ENCODE data around the gene ZNF624. TPM values are rescaled to one million over a fixed set of nuclear protein-coding genes. Genes with fewer than 3 reads are reported as not detected.

ZNF624 gene
- polyA plus RNA-seq, 1 experiment: 0.90 TPM

DNA sequence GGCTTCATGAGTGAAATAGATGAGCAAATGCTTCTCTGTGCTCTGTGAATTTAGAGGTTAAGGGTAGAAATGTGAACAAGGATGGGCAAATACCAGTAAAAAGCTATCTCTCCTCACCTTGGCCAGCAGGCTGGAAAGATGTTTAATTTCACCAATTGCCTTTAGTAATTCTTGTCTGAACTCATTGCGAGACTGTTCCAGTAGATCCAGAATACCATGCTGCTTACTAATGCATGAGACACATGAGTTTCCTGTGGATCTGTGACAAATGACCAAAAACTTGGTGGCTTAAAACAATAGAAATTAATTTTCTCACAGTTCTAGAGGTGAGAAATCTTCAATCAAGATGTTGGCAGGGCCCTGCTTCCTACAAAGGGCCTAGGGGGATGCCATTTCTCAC, 9.3 kb upstream of the ZNF624 start:
- DNase-seq (ENCODE audit: low read depth): no peak

DNA sequence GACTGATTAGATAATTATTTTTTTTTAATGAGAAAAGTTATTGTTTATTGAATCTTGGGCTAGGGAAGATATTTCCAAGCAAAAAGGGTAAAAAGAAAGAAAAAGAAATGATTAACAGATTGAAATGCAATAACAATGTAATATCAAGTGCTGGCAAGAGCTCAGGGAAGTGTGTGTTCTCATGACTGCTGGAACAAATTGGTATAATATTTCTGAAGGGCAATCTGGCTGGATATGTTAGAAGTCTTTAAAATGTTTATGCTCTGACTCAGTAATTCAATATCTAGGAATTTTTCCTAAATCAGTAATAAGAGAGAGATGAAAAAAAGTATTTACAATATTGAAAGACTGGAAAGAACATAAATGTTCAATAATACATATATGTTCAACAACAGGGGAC, 7.6 kb upstream of the ZNF624 start:
- Histone ChIP-seq H3K4me3 (ENCODE audit: low read depth, low read length) (no peak overlapping the region), H3K36me3 (ENCODE audit: control insufficient read depth, insufficient read depth, low read length) (no peaks in the 10 kb centered on the region), H3K27me3 (ENCODE audit: control insufficient read depth, insufficient read depth, low read length) (peaks cover 5% of the 10 kb centered on the region)
- DNase-seq (ENCODE audit: low read depth): no peak
- ChIA-PET CTCF (no interaction called here), POLR2A (no interaction called here)
- TF ChIP-seq, protein P1, sequence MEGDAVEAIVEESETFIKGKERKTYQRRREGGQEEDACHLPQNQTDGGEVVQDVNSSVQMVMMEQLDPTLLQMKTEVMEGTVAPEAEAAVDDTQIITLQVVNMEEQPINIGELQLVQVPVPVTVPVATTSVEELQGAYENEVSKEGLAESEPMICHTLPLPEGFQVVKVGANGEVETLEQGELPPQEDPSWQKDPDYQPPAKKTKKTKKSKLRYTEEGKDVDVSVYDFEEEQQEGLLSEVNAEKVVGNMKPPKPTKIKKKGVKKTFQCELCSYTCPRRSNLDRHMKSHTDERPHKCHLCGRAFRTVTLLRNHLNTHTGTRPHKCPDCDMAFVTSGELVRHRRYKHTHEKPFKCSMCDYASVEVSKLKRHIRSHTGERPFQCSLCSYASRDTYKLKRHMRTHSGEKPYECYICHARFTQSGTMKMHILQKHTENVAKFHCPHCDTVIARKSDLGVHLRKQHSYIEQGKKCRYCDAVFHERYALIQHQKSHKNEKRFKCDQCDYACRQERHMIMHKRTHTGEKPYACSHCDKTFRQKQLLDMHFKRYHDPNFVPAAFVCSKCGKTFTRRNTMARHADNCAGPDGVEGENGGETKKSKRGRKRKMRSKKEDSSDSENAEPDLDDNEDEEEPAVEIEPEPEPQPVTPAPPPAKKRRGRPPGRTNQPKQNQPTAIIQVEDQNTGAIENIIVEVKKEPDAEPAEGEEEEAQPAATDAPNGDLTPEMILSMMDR (IDR thresholded peaks at IDR 0.05; ENCODE audit: insufficient read depth, low read depth, low read length): no peak

More for the DNA sequence above, 9.3 kb upstream of the ZNF624 start:
- Histone ChIP-seq H3K36me3 (ENCODE audit: control insufficient read depth, insufficient read depth, low read length) (no peaks in the 10 kb centered on the region), H3K27me3 (ENCODE audit: control insufficient read depth, insufficient read depth, low read length) (peaks cover 7% of the 10 kb centered on the region), H3K4me3 (ENCODE audit: low read depth, low read length) (no peak overlapping the region)
- TF ChIP-seq, protein P1 (IDR thresholded peaks at IDR 0.05; ENCODE audit: insufficient read depth, low read depth, low read length): no peak
- CTCF ChIA-PET: no interaction called here
- POLR2A ChIA-PET: no interaction called here

DNA sequence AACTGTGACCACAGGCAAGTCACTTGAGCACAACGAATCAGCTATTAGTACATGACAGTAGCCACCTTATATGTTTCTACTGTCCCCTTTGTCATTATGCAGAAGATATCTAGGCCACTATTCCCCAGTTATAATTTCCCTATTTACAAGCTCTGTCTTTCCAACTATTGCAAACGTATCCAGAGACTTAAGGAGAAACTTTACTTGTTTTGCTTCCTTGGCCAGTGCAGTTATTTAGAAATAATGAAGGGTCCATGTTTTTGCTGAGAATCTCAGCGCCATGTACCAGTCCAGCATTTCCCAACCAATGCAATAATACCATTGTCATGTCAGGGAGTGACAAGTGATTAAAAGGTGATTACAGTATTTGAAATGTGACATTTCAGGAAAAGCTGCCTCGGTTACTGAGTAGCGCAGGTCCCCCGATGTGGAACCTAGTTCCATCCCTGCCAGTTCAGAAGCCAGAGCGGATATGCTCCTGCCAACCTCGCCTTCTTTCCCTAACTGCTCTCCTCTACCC, 743 bp downstream of the ZNF624 start:
- POLR2A ChIA-PET: no interaction called here

DNA sequence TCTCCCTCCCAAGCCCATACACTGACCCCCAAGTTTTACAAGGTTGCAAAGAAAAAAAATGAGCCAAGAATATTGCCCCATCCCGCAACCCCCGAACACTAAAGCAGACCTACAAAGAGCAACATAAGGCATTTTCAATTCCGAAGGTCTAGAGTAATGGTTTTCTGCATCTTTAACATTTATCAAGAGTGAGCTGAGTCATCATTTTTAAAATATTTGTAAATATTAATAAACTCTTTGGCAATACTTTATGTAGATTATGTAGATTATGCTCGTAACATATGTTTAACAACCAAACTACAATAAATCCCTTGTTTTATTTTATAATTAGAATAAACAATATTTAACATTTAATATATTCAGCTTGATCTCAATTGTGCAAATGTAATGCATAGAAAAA, 1.4 kb downstream of the ZNF624 start:
- Histone ChIP-seq H3K27me3 (ENCODE audit: control insufficient read depth, insufficient read depth, low read length) (no peaks in the 10 kb centered on the region), H3K4me3 (ENCODE audit: low read depth, low read length) (no peak overlapping the region), H3K36me3 (ENCODE audit: control insufficient read depth, insufficient read depth, low read length) (peaks cover 1% of the 10 kb centered on the region; the same call in 1 of the 2 replicates)
- CTCF ChIA-PET: interaction anchor here (0.7 kb wide), 1 partner anchor 17 kb away, joined by 5 read pairs; no protein-coding TSS in a partner anchor
- DNase-seq (ENCODE audit: low read depth): no peak
- POLR2A ChIA-PET: no interaction called here
- TF ChIP-seq, protein P1 (IDR thresholded peaks at IDR 0.05; ENCODE audit: insufficient read depth, low read depth, low read length): no peak

More for the DNA sequence above, 743 bp downstream of the ZNF624 start:
- CTCF ChIA-PET: interaction anchor here (0.7 kb wide), 1 partner anchor 17 kb away, joined by 5 read pairs; no protein-coding TSS in a partner anchor
- Histone ChIP-seq H3K4me3 (ENCODE audit: low read depth, low read length) (peak overlapping the region; percentile 76), H3K36me3 (ENCODE audit: control insufficient read depth, insufficient read depth, low read length) (peaks cover 1% of the 10 kb centered on the region; the same call in 1 of the 2 replicates), H3K27me3 (ENCODE audit: control insufficient read depth, insufficient read depth, low read length) (no peaks in the 10 kb centered on the region)
- DNase-seq (ENCODE audit: low read depth): no peak
- TF ChIP-seq, protein P1 (IDR thresholded peaks at IDR 0.05; ENCODE audit: insufficient read depth, low read depth, low read length): no peak

DNA sequence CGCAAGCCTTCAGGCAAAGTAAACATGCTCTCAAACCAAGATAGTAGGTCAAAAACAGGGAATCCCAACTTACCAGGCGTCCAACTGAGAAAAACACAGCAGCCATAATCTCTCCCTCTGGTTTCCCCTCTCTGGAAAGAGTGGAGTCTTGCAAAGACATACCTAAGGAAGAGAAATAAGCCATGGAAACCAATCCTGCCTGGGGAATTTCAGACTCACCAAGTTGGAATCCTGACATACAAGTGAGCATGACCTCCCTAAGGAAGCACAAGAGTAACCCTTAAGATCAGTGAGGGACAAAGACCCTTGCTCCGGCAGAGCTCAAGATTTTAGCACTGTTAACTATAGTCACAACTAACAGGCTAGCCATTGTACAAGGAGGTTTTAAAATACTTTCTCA, 4.1 kb downstream of the ZNF624 start:
- H3K27me3 ChIP-seq (ENCODE audit: control insufficient read depth, insufficient read depth, low read length): no peaks in the 10 kb centered on the region
- no peak overlapping the region for H3K4me3 ChIP-seq (ENCODE audit: low read depth, low read length)
- ChIA-PET POLR2A (no interaction called here), CTCF (no interaction called here)
- peaks cover 1% of the 10 kb centered on the region; the same call in 1 of the 2 replicates for H3K36me3 ChIP-seq (ENCODE audit: control insufficient read depth, insufficient read depth, low read length)
- DNase-seq (ENCODE audit: low read depth): no peak
- TF ChIP-seq, protein P1 (IDR thresholded peaks at IDR 0.05; ENCODE audit: insufficient read depth, low read depth, low read length): no peak

All from BJ (cell line).